Activated naive CD8-positive, alpha-beta T cell (primary cell): Measurements from ENCODE around the gene TAX1BP1.

Source experiments
- H3K27ac Mint-ChIP-seq: one replicate; pipeline ENCODE4 v1.8.0; 2021; ENCODE audit warnings: mixed read lengths
- H3K27me3 Mint-ChIP-seq: one replicate; pipeline ENCODE4 v1.8.0; 2021; ENCODE audit warnings: mixed read lengths
- H3K36me3 Mint-ChIP-seq: one replicate; pipeline ENCODE4 v1.8.0; 2021; ENCODE audit warnings: mixed read lengths
- H3K4me1 Mint-ChIP-seq: one replicate; pipeline ENCODE4 v1.8.0; 2021; ENCODE audit warnings: low read depth, mixed read lengths
- H3K4me3 Mint-ChIP-seq: one replicate; pipeline ENCODE4 v1.8.0; 2021; ENCODE audit warnings: mild to moderate bottlenecking, mixed read lengths
- H3K9me3 Mint-ChIP-seq: one replicate; pipeline ENCODE4 v1.8.0; 2021; ENCODE audit warnings: low read depth, mixed read lengths

TAX1BP1 gene

GRCh38 chr7:27750316-27750715, 10.4 kb downstream of the TAX1BP1 start:
- no peaks in the 10 kb centered on the region for H3K27me3 Mint-ChIP-seq
- H3K4me3 Mint-ChIP-seq, result no peak overlapping the region
- H3K9me3 Mint-ChIP-seq, result no peaks in the 10 kb centered on the region
- H3K27ac Mint-ChIP-seq, result no peak overlapping the region
- peaks cover 49% of the 10 kb centered on the region for H3K4me1 Mint-ChIP-seq
- peaks cover 11% of the 10 kb centered on the region for H3K36me3 Mint-ChIP-seq

- H3K4me3 Mint-ChIP-seq, result no peak overlapping the region
- H3K4me1 Mint-ChIP-seq, result peaks cover 50% of the 10 kb centered on the region
- peak overlapping the region; percentile 41 for H3K27ac Mint-ChIP-seq
- no peaks in the 10 kb centered on the region for H3K9me3 Mint-ChIP-seq
- peaks cover 9% of the 10 kb centered on the region for H3K36me3 Mint-ChIP-seq
- no peaks in the 10 kb centered on the region for H3K27me3 Mint-ChIP-seq
Measured at GRCh38 chr7:27751888-27752660, 12.1 kb downstream of the TAX1BP1 start.

- Mint-ChIP-seq H3K4me3 (no peak overlapping the region), H3K27ac (no peak overlapping the region), H3K9me3 (no peaks in the 10 kb centered on the region), H3K27me3 (no peaks in the 10 kb centered on the region), H3K4me1 (peaks cover 47% of the 10 kb centered on the region), H3K36me3 (peaks cover 18% of the 10 kb centered on the region)
Measured at GRCh38 chr7:27753863-27754262, 13.9 kb downstream of the TAX1BP1 start.

GRCh38 chr7:27756298-27756697, 16.3 kb downstream of the TAX1BP1 start:
- Mint-ChIP-seq H3K4me3 (no peak overlapping the region), H3K27ac (no peak overlapping the region), H3K36me3 (peaks cover 22% of the 10 kb centered on the region), H3K4me1 (peaks cover 40% of the 10 kb centered on the region), H3K27me3 (no peaks in the 10 kb centered on the region), H3K9me3 (peaks cover 2% of the 10 kb centered on the region)

GRCh38 chr7:27759491-27759890, 19.5 kb downstream of the TAX1BP1 start:
- peaks cover 22% of the 10 kb centered on the region for H3K36me3 Mint-ChIP-seq

GRCh38 chr7:27762062-27762461, 22.1 kb downstream of the TAX1BP1 start:
- H3K27ac Mint-ChIP-seq, result no peak overlapping the region
- H3K27me3 Mint-ChIP-seq, result no peaks in the 10 kb centered on the region
- peaks cover 7% of the 10 kb centered on the region for H3K9me3 Mint-ChIP-seq
- H3K4me3 Mint-ChIP-seq, result no peak overlapping the region
- peaks cover 30% of the 10 kb centered on the region for H3K36me3 Mint-ChIP-seq
- peaks cover 38% of the 10 kb centered on the region for H3K4me1 Mint-ChIP-seq

More at GRCh38 chr7:27759491-27759890, 19.5 kb downstream of the TAX1BP1 start:
- H3K4me1 Mint-ChIP-seq, result peaks cover 44% of the 10 kb centered on the region
- peaks cover 7% of the 10 kb centered on the region for H3K9me3 Mint-ChIP-seq
- no peak overlapping the region for H3K4me3 Mint-ChIP-seq
- H3K27me3 Mint-ChIP-seq, result no peaks in the 10 kb centered on the region
- H3K27ac Mint-ChIP-seq, result no peak overlapping the region

GRCh38 chr7:27763983-27764508, 24.1 kb downstream of the TAX1BP1 start:
- H3K4me3 Mint-ChIP-seq, result no peak overlapping the region
- peak overlapping the region; percentile 70 for H3K27ac Mint-ChIP-seq
- H3K4me1 Mint-ChIP-seq, result peaks cover 32% of the 10 kb centered on the region
- H3K36me3 Mint-ChIP-seq, result peaks cover 21% of the 10 kb centered on the region
- H3K27me3 Mint-ChIP-seq, result no peaks in the 10 kb centered on the region
- peaks cover 7% of the 10 kb centered on the region for H3K9me3 Mint-ChIP-seq

- Mint-ChIP-seq H3K27me3 (no peaks in the 10 kb centered on the region), H3K9me3 (peaks cover 7% of the 10 kb centered on the region), H3K36me3 (peaks cover 18% of the 10 kb centered on the region), H3K4me1 (peaks cover 32% of the 10 kb centered on the region), H3K27ac (no peak overlapping the region), H3K4me3 (no peak overlapping the region)
Measured at GRCh38 chr7:27765841-27766240, 25.9 kb downstream of the TAX1BP1 start.

GRCh38 chr7:27767374-27767773, 27.4 kb downstream of the TAX1BP1 start:
- Mint-ChIP-seq H3K9me3 (no peaks in the 10 kb centered on the region), H3K27ac (no peak overlapping the region), H3K4me3 (no peak overlapping the region), H3K4me1 (peaks cover 30% of the 10 kb centered on the region), H3K27me3 (no peaks in the 10 kb centered on the region), H3K36me3 (peaks cover 10% of the 10 kb centered on the region)

- no peak overlapping the region for H3K4me3 Mint-ChIP-seq
- peaks cover 4% of the 10 kb centered on the region for H3K36me3 Mint-ChIP-seq
- H3K9me3 Mint-ChIP-seq, result no peaks in the 10 kb centered on the region
- H3K27me3 Mint-ChIP-seq, result no peaks in the 10 kb centered on the region
- H3K27ac Mint-ChIP-seq, result no peak overlapping the region
- H3K4me1 Mint-ChIP-seq, result peaks cover 28% of the 10 kb centered on the region
Measured at GRCh38 chr7:27771111-27771510, 31.1 kb downstream of the TAX1BP1 start.

GRCh38 chr7:27774717-27775328, 34.9 kb downstream of the TAX1BP1 start:
- Mint-ChIP-seq H3K4me1 (peaks cover 26% of the 10 kb centered on the region), H3K36me3 (peaks cover 2% of the 10 kb centered on the region), H3K9me3 (no peaks in the 10 kb centered on the region), H3K4me3 (no peak overlapping the region), H3K27me3 (no peaks in the 10 kb centered on the region), H3K27ac (no peak overlapping the region)

- H3K27ac Mint-ChIP-seq, result no peak overlapping the region
Measured at GRCh38 chr7:27775782-27776181, 35.8 kb downstream of the TAX1BP1 start.

GRCh38 chr7:27777662-27778061, 37.7 kb downstream of the TAX1BP1 start:
- no peaks in the 10 kb centered on the region for H3K36me3 Mint-ChIP-seq
- H3K4me3 Mint-ChIP-seq, result no peak overlapping the region
- no peaks in the 10 kb centered on the region for H3K27me3 Mint-ChIP-seq
- no peak overlapping the region for H3K27ac Mint-ChIP-seq
- H3K9me3 Mint-ChIP-seq, result no peaks in the 10 kb centered on the region
- peaks cover 30% of the 10 kb centered on the region for H3K4me1 Mint-ChIP-seq

More at GRCh38 chr7:27775782-27776181, 35.8 kb downstream of the TAX1BP1 start:
- Mint-ChIP-seq H3K4me3 (no peak overlapping the region), H3K4me1 (peaks cover 29% of the 10 kb centered on the region), H3K27me3 (no peaks in the 10 kb centered on the region), H3K36me3 (peaks cover 2% of the 10 kb centered on the region), H3K9me3 (no peaks in the 10 kb centered on the region)

- Mint-ChIP-seq H3K36me3 (no peaks in the 10 kb centered on the region), H3K4me3 (no peak overlapping the region), H3K9me3 (no peaks in the 10 kb centered on the region), H3K27ac (no peak overlapping the region), H3K27me3 (no peaks in the 10 kb centered on the region), H3K4me1 (peaks cover 40% of the 10 kb centered on the region)
Measured at GRCh38 chr7:27779873-27780272, 39.9 kb downstream of the TAX1BP1 start.

- Mint-ChIP-seq H3K27ac (peak overlapping the region; percentile 0), H3K27me3 (no peaks in the 10 kb centered on the region), H3K9me3 (no peaks in the 10 kb centered on the region), H3K4me3 (no peak overlapping the region), H3K4me1 (peaks cover 28% of the 10 kb centered on the region), H3K36me3 (no peaks in the 10 kb centered on the region)
Measured at GRCh38 chr7:27781188-27781587, 41.2 kb downstream of the TAX1BP1 start.
